ENCODE results near the gene MYOM3.
"Not testable (repeated sequence)": the region's sequence is repeated elsewhere in the genome, so short reads cannot be mapped to it uniquely, and the experiment has no call there.

MYOM3 gene

GRCh38 chr1:24020025-24020424 lies 91.9 kb downstream of the MYOM3 start:
- TF ChIP-seq CTCF (IDR thresholded peaks at IDR 0.05; ENCODE audit: control insufficient read depth, insufficient read depth, low read depth, low read length, missing control alignments) = no peak
- H3K4me3 ChIP-seq (ENCODE audit: control insufficient read depth, low read depth, low read length) = no peak overlapping the region
- DNase-seq (ENCODE audit: low read depth) = no peak

GRCh38 chr1:24018611-24019580 lies 93.0 kb downstream of the MYOM3 start:
- H3K4me3 ChIP-seq (ENCODE audit: control insufficient read depth, low read depth, low read length) = no peak overlapping the region
- TF ChIP-seq CTCF (IDR thresholded peaks at IDR 0.05; ENCODE audit: control insufficient read depth, insufficient read depth, low read depth, low read length, missing control alignments) = no peak
- DNase-seq (ENCODE audit: low read depth) = peak; percentile 98

- TF ChIP-seq CTCF (IDR thresholded peaks at IDR 0.05; ENCODE audit: control insufficient read depth, insufficient read depth, low read depth, low read length, missing control alignments) = no peak
- no peak overlapping the region for H3K4me3 ChIP-seq (ENCODE audit: control insufficient read depth, low read depth, low read length)
- peak; percentile 76 for DNase-seq (ENCODE audit: low read depth)
These were observed 96.4 kb downstream of the MYOM3 start for GRCh38 chr1:24015221-24016210.

- not testable (repeated sequence) for DNase-seq (ENCODE audit: low read depth); H3K4me3 ChIP-seq (ENCODE audit: control insufficient read depth, low read depth, low read length)
These were observed 99.1 kb downstream of the MYOM3 start for GRCh38 chr1:24012878-24013277.

- TF ChIP-seq CTCF (IDR thresholded peaks at IDR 0.05; ENCODE audit: control insufficient read depth, insufficient read depth, low read depth, low read length, missing control alignments) = no peak
- no peak for DNase-seq (ENCODE audit: low read depth)
- H3K4me3 ChIP-seq (ENCODE audit: control insufficient read depth, low read depth, low read length) = no peak overlapping the region
These were observed 101.3 kb downstream of the MYOM3 start for GRCh38 chr1:24010650-24011049.

GRCh38 chr1:24009406-24009805 lies 102.5 kb downstream of the MYOM3 start:
- no peak for TF ChIP-seq CTCF (IDR thresholded peaks at IDR 0.05; ENCODE audit: control insufficient read depth, insufficient read depth, low read depth, low read length, missing control alignments)
- no peak overlapping the region for H3K4me3 ChIP-seq (ENCODE audit: control insufficient read depth, low read depth, low read length)
- DNase-seq (ENCODE audit: low read depth) = no peak

GRCh38 chr1:24008574-24009184 lies 103.3 kb downstream of the MYOM3 start:
- not testable (repeated sequence) for DNase-seq (ENCODE audit: low read depth); H3K4me3 ChIP-seq (ENCODE audit: control insufficient read depth, low read depth, low read length)

Measured in AG09309 (cell line).